Body of pancreas (tissue), 4 donors: ENCODE results near the gene PIP5K1B. TPM values are rescaled to one million over a fixed set of nuclear protein-coding genes. Genes with fewer than 3 reads are reported as not detected.
"Not testable (repeated sequence)": the region's sequence is repeated elsewhere in the genome, so short reads cannot be mapped to it uniquely, and the experiment has no call there.

Experiments
- ATAC-seq: fragments of 150-250 bp; one replicate; pipeline ENCODE4 v1.9.1; 2016
- DNase-seq, 4 donors: peaks; one replicate each; pipeline ENCODE4 v3.0.0-alpha.2; 2019
- H3K27ac ChIP-seq, 4 donors: fragments of 200-600 bp; sonication (generic); 1 replicate in 3 of 4; 2 replicates in 1 of 4; pipeline versions ENCODE4 v1.5.1 to v1.6.1; 2016 to 2019; ENCODE audit warnings: mild to moderate bottlenecking in 1 of 4, mixed read lengths in 1 of 4, moderate library complexity in 1 of 4
- H3K27me3 ChIP-seq, 2 donors: fragments of 200-600 bp; sonication (generic); one replicate each; pipeline ENCODE4 v1.6.0; 2016; ENCODE audit warnings: mild to moderate bottlenecking in 1 of 2
- H3K36me3 ChIP-seq, 2 donors: fragments of 200-600 bp; sonication (generic); replicated peaks in 1 of 2; 2 replicates each; pipeline ENCODE4 v1.5.1; 2016; ENCODE audit warnings: low read depth in 2 of 2; ENCODE audit not compliant: insufficient read depth in 1 of 2
- H3K4me1 ChIP-seq: fragments of 200-600 bp; sonication (generic); one replicate; pipeline ENCODE4 v1.6.0; 2016
- H3K4me3 ChIP-seq, 2 donors: fragments of 200-600 bp; sonication (generic); 1 replicate in 1 of 2; 2 replicates in 1 of 2; pipeline ENCODE4 v1.5.1; 2016 to 2019
- H3K9me3 ChIP-seq, 3 donors: fragments of 200-600 bp; sonication (generic); 1 replicate in 2 of 3; 2 replicates in 1 of 3; pipeline ENCODE4 v1.5.1; 2016
- POLR2A ChIP-seq, 3 donors: fragments of 450-650 bp; IDR thresholded peaks; one replicate each; pipeline ENCODE4 v1.6.1; 2016; ENCODE audit warnings: antibody characterized with exemption in 3 of 3, mild to moderate bottlenecking in 2 of 3
- WGBS, 2 donors: methylation state at CpG; one replicate each; pipeline ENCODE4 v1.1.5; 2017; 5-methylcytosine and 5-hydroxymethylcytosine counted together
- intact Hi-C: fragments of 100-400 bp; cut with DNase I; formaldehyde crosslinking; loops from one replicate; pipeline ENCODE4 v1.15.1; 2023
- total RNA-seq, 2 donors: library from RNA; depleted of rRNA; stranded (reverse); fragments of >200 nt; gene quantifications; one replicate each; pipeline ENCODE4 v1.1.0, GENCODE V29; 2016
- TF ChIP-seq, protein P1 (sequence below), 7 experiments: fragments of 450-650 bp in 4 of 7; fragments of 200-600 bp in 3 of 7; sonication (generic) in 3 of 7; IDR thresholded peaks; one replicate each; pipeline ENCODE4 v1.5.1; 2016 to 2019; ENCODE audit warnings: antibody characterized with exemption in 7 of 7

The PIP5K1B gene
- total RNA-seq, 2 donors from 2014 or later = 3.6 to 7.8 TPM

DNA sequence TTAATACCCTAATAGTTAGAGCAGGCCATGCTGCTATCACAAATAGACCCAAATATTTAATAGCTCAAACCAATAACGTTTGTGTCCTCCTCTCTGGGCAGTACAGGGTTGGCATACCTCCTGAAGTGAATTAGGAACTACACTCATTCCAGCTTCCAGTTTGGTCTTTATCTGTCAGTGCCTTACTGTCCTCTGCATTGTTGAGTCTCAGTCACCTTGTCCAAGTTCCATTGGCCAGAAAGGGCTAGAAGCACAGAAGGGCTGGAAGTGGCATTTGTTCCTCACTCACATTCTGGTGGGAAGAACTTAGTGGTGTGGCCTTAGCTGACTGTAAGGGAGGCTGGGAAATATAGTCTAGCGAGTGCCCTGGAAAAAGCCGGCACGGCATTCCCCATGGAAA lies 341.7 kb downstream of the PIP5K1B start:
- TF ChIP-seq, protein P1, sequence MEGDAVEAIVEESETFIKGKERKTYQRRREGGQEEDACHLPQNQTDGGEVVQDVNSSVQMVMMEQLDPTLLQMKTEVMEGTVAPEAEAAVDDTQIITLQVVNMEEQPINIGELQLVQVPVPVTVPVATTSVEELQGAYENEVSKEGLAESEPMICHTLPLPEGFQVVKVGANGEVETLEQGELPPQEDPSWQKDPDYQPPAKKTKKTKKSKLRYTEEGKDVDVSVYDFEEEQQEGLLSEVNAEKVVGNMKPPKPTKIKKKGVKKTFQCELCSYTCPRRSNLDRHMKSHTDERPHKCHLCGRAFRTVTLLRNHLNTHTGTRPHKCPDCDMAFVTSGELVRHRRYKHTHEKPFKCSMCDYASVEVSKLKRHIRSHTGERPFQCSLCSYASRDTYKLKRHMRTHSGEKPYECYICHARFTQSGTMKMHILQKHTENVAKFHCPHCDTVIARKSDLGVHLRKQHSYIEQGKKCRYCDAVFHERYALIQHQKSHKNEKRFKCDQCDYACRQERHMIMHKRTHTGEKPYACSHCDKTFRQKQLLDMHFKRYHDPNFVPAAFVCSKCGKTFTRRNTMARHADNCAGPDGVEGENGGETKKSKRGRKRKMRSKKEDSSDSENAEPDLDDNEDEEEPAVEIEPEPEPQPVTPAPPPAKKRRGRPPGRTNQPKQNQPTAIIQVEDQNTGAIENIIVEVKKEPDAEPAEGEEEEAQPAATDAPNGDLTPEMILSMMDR (IDR thresholded peaks at IDR 0.05) = no peak
- TF ChIP-seq POLR2A (IDR thresholded peaks at IDR 0.05) = no peak
- Histone ChIP-seq H3K27ac (no peak overlapping the region), H3K27me3 (no peaks in the 10 kb centered on the region), H3K36me3 (peaks cover 0 to 10% of the 10 kb centered on the region in 2 donors), H3K4me1 (peaks cover 3% of the 10 kb centered on the region), H3K4me3 (no peak overlapping the region), H3K9me3 (no peaks in the 10 kb centered on the region)
- intact Hi-C loops = loop anchor here (5.0 kb wide), 1 partner anchor 151 kb away; no protein-coding TSS in a partner anchor
- 62 to 66% methylated on average over 4 of the region's 4 CpGs for WGBS, 2 donors
- DNase-seq (no peak), ATAC-seq (no peak)

DNA sequence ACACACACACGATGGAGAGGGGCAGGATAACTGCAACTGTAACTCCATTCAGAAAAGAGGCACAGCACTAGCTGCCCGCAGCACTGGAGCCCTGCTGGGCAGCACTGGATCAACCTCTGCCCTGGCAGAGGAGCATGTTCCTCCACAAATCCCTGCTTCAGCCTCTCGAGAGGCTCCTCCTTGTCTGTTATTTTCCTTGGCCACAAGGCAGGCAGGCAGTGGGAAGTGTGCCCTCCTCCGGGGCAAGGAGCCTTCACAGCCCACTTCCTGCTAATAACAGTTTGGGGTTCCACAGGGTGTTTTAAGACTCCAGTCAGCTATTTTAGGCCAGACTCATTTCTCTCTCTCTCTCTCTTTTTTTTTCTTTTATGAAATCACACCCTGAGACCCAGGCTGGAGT lies 342.3 kb downstream of the PIP5K1B start:
- no peak for DNase-seq
- Histone ChIP-seq H3K36me3 (peaks cover 0 to 10% of the 10 kb centered on the region in 2 donors), H3K4me3 (no peak overlapping the region), H3K9me3 (no peaks in the 10 kb centered on the region), H3K27ac (no peak overlapping the region), H3K27me3 (no peaks in the 10 kb centered on the region), H3K4me1 (peaks cover 3% of the 10 kb centered on the region)
- intact Hi-C loops = loop anchor here (5.0 kb wide), 1 partner anchor 150 kb away; no protein-coding TSS in a partner anchor
- no peak for ATAC-seq
- TF ChIP-seq, protein P1 (IDR thresholded peaks at IDR 0.05) = no peak
- TF ChIP-seq POLR2A (IDR thresholded peaks at IDR 0.05) = no peak
- WGBS, 2 donors = 57% methylated on average over 3 to 4 of the region's 4 CpGs

DNA sequence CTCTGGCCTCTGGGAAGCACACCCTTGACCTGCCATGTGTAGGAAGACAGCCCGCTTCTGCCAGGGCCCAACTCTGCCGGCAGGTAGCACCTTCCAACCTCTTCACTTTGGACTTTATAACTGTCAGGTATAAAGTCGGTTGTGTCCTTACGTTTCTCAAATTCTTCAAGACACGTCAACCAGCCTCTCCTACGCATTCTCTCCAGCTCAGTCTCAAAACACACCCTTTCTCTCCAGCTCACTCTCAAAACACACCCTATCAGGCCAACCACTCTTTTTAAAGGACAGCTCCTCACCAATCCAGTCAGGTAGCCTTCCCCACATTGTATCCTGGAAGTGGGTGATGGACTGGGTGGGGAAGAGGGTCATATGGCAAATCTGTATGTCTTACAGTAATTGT lies 344.1 kb downstream of the PIP5K1B start:
- H3K36me3 ChIP-seq = peaks cover 0 to 10% of the 10 kb centered on the region in 2 donors
- 82% methylated on average over 6 of the region's 6 CpGs for WGBS, 2 donors
- no peak for ATAC-seq
- DNase-seq = no peak
- intact Hi-C loops = loop anchor here (5.0 kb wide), 1 partner anchor 148 kb away; no protein-coding TSS in a partner anchor
- H3K27me3 ChIP-seq = no peaks in the 10 kb centered on the region
- H3K4me3 ChIP-seq = no peak overlapping the region
- TF ChIP-seq, protein P1 (IDR thresholded peaks at IDR 0.05) = no peak
- TF ChIP-seq POLR2A (IDR thresholded peaks at IDR 0.05) = no peak
- peaks cover 3% of the 10 kb centered on the region for H3K4me1 ChIP-seq
- H3K27ac ChIP-seq = no peak overlapping the region
- H3K9me3 ChIP-seq = no peaks in the 10 kb centered on the region

DNA sequence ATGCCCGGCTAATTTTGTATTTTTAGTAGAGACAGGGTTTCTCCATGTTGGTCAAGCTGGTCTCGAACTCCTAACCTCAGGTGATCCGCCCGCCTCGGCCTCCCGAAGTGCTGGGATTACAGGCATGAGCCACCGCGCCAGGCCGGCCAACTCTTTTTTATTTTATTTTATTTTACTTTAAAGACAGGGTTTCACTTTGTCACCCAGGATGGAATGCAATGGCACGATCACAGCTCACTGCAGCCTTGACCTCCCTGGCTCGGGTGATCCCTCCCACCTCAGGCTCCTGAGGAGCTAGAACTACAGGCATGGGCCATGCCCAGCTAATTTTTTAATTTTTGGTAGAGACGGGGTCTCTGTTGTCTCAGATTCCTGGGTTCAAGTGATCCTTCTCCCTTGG lies 345.9 kb downstream of the PIP5K1B start:
- H3K27me3 ChIP-seq, intact Hi-C loops, H3K9me3 ChIP-seq, DNase-seq, ATAC-seq, H3K4me1 ChIP-seq, H3K4me3 ChIP-seq, H3K27ac ChIP-seq: not testable (repeated sequence)
- WGBS, 2 donors = 85 to 90% methylated on average over 12 of the region's 12 CpGs
- peaks cover 0 to 10% of the 10 kb centered on the region in 2 donors for H3K36me3 ChIP-seq

DNA sequence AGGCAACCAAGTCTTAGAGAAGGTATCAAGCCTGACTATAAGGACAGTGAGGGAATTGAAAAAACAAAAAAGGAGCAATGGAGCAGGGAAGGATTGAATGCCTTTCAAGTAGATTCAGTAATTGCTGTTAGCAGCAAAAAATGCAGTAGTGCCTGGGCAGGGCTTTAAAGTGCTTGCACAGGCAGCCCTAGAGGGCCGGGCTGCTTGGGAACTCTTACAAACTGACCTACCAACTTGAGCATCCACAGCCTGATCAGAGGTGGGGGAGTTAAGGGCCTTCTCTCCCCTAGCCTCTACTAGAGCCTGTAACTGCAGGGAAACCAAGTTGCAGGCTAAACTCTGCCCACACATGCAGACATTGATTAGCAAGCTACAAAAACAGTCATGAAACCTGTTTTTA lies 349.9 kb downstream of the PIP5K1B start:
- H3K36me3 ChIP-seq = no peaks in the 10 kb centered on the region
- H3K4me1 ChIP-seq = no peaks in the 10 kb centered on the region
- no peaks in the 10 kb centered on the region for H3K9me3 ChIP-seq
- no peaks in the 10 kb centered on the region for H3K27me3 ChIP-seq
- intact Hi-C loops = no loop called here
- DNase-seq (no peak), ATAC-seq (no peak)
- no peak overlapping the region for H3K27ac ChIP-seq
- 58 to 79% methylated on average over 1 of the region's 1 CpG for WGBS, 2 donors
- no peak for TF ChIP-seq POLR2A (IDR thresholded peaks at IDR 0.05)
- TF ChIP-seq, protein P1 (IDR thresholded peaks at IDR 0.05) = no peak
- no peak overlapping the region for H3K4me3 ChIP-seq
